ENCODE measurements around the gene SCYGR4. TPM values are rescaled to one million over a fixed set of nuclear protein-coding genes. Genes with fewer than 3 reads are reported as not detected.
A peak's percentile ranks its signal among the peaks of the same experiment; 100 is the strongest.
"Not testable (repeated sequence)": the region's sequence is repeated elsewhere in the genome, so short reads cannot be mapped to it uniquely, and the experiment has no call there.

The SCYGR4 gene
- total RNA-seq, 1 donor from 2014 or later: not detected

DNA sequence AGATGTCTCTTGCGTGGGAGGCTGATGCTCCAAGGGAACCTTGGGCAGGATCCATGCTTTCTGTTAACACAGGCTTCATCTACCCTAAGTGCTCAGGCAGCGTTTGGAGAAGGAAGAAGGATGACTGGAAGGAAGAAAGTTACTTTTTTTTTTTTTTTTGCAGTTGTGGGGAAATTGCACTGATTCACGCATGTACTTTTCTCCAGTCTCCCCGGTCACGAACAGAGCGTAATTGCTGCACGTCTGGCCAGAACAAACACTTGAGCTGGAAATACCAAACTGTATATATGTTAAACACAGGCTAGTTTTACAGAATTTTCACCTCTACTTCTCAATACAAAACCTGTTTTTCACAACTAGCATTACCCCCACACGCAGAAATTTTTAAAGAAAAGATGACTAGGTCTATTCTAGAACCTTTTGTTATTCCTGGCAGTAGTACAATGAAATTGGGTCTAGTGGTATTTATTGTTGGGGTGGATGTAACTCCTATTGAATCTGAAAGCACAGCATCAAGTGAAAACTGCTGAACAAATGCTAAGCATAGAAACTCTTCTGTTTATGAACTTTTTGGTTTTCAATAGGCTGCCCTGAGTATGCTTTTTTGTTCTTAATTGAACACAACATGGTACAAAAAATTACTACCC lies 40.0 kb downstream of the SCYGR4 start:
- no peak for ATAC-seq
- no peak for DNase-seq (ENCODE audit: missing footprints)
- intact Hi-C loops (cut with DNase I): loop anchor here (5.0 kb wide), 1 partner anchor 250 kb away; no protein-coding TSS in a partner anchor

DNA sequence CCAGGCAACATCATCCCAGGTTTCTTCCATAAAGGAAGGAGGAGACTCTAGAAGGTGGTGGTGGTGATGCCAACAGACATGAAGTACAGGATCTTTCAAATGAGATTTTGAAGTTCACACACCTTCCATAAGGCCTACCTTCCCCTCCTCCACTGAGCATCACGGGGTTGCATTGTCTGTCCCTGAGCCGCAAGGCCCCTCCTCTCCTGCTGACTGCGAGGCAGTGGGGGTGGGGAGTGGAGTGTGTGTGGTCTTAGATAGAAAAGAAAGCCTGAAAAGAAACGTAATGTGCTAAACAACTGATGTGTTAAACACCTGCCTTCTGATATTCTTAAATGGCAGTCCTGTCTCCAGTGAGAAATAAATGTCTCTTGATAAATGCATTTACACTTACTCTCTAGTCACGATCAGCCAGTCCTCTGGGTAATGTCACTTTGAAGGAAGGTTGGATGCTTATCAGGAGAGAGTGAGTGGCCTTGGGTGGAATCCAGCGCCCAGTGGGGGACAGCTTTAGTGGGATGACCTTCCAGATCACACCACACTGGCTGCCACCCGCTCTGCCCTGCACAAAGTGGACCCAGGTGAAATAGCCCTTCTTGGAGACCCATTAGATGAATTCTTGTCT lies 43.8 kb downstream of the SCYGR4 start:
- DNase-seq (ENCODE audit: missing footprints) (no peak), ATAC-seq (peak; percentile 34)
- intact Hi-C loops (cut with DNase I): no loop called here

DNA sequence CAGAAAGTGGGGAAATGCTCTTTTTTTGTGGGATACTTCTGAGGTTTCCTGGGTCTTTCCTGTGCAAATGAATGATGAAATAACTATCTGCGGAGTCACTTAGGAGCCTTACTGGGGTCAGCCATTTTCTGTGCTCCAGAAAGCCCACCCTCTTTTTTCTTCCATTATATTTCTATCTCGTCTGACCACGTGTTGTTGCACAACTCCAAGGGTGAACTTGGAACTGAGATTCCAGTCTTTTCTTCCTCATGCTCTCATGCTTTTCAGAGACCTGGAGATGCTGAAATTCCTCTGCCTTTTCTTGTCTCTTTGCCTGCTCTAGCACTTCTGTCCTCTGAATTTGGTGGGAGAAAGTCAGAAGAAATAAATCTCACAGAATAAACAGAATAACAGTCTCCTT lies 44.5 kb downstream of the SCYGR4 start:
- intact Hi-C loops (cut with DNase I): no loop called here
- no peak for ATAC-seq
- DNase-seq (ENCODE audit: missing footprints): no peak

DNA sequence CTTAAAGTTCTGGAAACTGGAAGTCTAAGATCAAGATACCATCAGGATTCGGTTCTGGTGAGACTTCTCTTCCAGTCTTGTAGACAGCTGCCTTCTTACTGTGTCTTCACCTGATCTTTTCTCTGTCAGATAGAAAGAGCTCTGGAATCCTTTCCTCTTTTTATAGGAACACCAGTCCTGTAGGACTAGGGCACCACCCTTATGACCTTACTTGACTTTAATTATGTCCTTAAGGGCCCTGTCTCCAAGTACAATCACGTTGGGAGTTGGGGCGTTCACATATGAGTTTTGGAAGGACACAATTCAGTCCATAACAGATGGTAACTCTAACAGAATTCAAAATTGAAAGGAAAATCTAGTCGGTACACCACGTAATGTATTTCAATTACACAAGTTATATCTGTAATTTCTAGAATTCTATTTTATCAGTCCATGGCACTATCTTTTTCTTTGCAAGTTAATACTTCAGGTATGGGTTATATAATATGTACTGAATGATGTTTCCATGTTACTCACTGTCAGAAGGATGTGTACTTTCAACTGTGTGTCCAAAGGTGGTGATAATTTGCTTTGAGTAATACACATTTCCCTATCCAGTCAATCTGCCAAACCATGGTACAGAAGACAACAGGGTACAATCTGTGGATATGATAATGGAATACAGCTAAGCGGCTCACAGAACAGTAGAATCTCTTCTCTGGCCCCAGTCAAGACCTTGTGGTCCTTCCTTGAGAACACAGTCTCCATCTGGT lies 48.1 kb downstream of the SCYGR4 start:
- ATAC-seq (no peak), DNase-seq (ENCODE audit: missing footprints) (no peak)
- intact Hi-C loops (cut with DNase I): no loop called here

DNA sequence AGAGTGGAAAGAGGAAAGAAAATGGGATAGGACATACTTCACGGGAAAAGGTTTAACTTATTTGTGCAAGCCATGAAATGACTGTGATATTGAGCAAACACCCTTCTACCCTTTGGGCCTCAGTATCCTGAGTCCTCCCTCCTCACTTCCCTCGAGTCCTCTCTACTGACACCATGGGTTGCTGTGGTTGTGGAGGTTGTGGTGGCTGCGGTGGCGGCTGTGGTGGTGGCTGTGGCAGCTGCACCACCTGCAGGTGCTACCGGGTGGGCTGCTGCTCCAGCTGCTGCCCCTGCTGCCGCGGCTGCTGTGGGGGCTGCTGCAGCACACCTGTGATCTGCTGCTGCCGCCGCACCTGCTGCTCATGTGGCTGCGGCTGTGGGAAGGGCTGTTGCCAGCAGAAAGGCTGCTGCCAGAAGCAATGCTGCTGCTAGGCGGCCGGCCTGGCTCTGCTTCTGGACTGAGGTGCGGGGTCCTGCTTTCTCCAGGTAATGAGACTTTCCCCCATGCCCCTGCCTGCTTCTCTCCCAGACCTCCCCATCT lies 49.4 kb downstream of the SCYGR4 start, which contains the start of gene SCYGR5:
TSS of gene SCYGR5 (plus strand) at position 174 of the 540 bp plus-strand sequence. CDS start at position 174, 0 bp downstream.
- intact Hi-C loops (cut with DNase I); ATAC-seq; DNase-seq (ENCODE audit: missing footprints): not testable (repeated sequence)

Other genes starting within 250 kb of the SCYGR4 start
- not detected for gene TM4SF20, start 238.2 kb upstream of the SCYGR4 start, total RNA-seq
- gene SCYGR1, start 229.5 kb upstream of the SCYGR4 start, total RNA-seq: not detected
- gene AGFG1, start 145.3 kb upstream of the SCYGR4 start, total RNA-seq: 57.8 TPM
- gene SCYGR2, start 18.6 kb upstream of the SCYGR4 start, total RNA-seq: not detected
- gene SCYGR3, start 2.7 kb upstream of the SCYGR4 start, total RNA-seq: not detected
- not detected for gene SCYGR5, start 49.3 kb downstream of the SCYGR4 start, total RNA-seq
- gene SLC19A3, start 100.5 kb downstream of the SCYGR4 start, total RNA-seq: 4.5 TPM
- not detected for gene SCYGR6, start 107.3 kb downstream of the SCYGR4 start, total RNA-seq
- not detected for gene SCYGR7, start 110.8 kb downstream of the SCYGR4 start, total RNA-seq
- not detected for gene SCYGR8, start 128.4 kb downstream of the SCYGR4 start, total RNA-seq
- gene CCL20, start 196.3 kb downstream of the SCYGR4 start, total RNA-seq: not detected

Measured in Right ventricle myocardium inferior (tissue), 1 donor.